GM12878 (cell line): ENCODE data around the gene BLACAT1.

Source experiments
- CHD2 ChIP-seq: IDR thresholded peaks from 2 replicates; pipeline ENCODE4 v1.6.1; 2011; ENCODE audit warnings: low read depth, low read length, improper control_type of control experiment, borderline replicate concordance
- ETV6 ChIP-seq, 2 experiments: fragments of 450-650 bp in 1 of 2; IDR thresholded peaks in 1 of 2; conservative IDR thresholded peaks in 1 of 2; 2 replicates each; pipeline ENCODE4 v1.6.1; 2014; ENCODE audit warnings: antibody characterized with exemption in 1 of 2, borderline replicate concordance in 1 of 2, low read depth in 1 of 2, mild to moderate bottlenecking in 1 of 2, moderate library complexity in 1 of 2
- EZH2 ChIP-seq: IDR thresholded peaks from 2 replicates; pipeline ENCODE4 v1.6.1; 2012; ENCODE audit warnings: low read depth, mild to moderate bottlenecking, control low read depth, inconsistent platforms, low read length, borderline replicate concordance; ENCODE audit not compliant: control insufficient read depth
- GATAD2B ChIP-seq: fragments of 450-650 bp; conservative IDR thresholded peaks from 2 replicates; pipeline ENCODE4 v1.6.1; 2017; ENCODE audit warnings: low read depth, mild to moderate bottlenecking, moderate library complexity
- NR2C2 ChIP-seq: IDR thresholded peaks from 2 replicates; pipeline ENCODE4 v1.6.1; 2011; ENCODE audit warnings: borderline replicate concordance, low read depth; ENCODE audit not compliant: control insufficient read depth, insufficient read length
- POLR2A ChIP-seq: IDR thresholded peaks from 2 replicates; pipeline ENCODE4 v1.6.1; 2011; ENCODE audit warnings: low read depth, mild to moderate bottlenecking, low read length
- STAT3 ChIP-seq: IDR thresholded peaks from 2 replicates; pipeline ENCODE4 v1.6.1; 2011; ENCODE audit warnings: low read depth, low read length, improper control_type of control experiment
- TAF1 ChIP-seq: IDR thresholded peaks from 2 replicates; pipeline ENCODE4 v1.6.1; 2011; ENCODE audit warnings: mild to moderate bottlenecking, low read depth, low read length, borderline replicate concordance
- ZSCAN29 ChIP-seq: fragments of 450-650 bp; IDR thresholded peaks from 2 replicates; pipeline ENCODE4 v1.6.1; 2017; ENCODE audit warnings: mild to moderate bottlenecking, moderate library complexity
- TF ChIP-seq, protein P1 (sequence below), 3 experiments: IDR thresholded peaks in 2 of 3; conservative IDR thresholded peaks in 1 of 3; 2 replicates each; pipeline ENCODE4 v1.5.1; 2011; ENCODE audit warnings: low read depth in 3 of 3, low read length in 3 of 3, mild to moderate bottlenecking in 3 of 3, control low read depth in 2 of 3, moderate library complexity in 2 of 3, inconsistent platforms in 1 of 3, mixed read lengths in 1 of 3; ENCODE audit not compliant: control insufficient read depth in 2 of 3, insufficient read depth in 1 of 3; ENCODE audit errors: extremely low read depth in 1 of 3
- TF ChIP-seq, protein P2 (sequence below): fragments of 450-650 bp; IDR thresholded peaks from 2 replicates; pipeline ENCODE4 v1.6.1; 2017; ENCODE audit warnings: low read depth, mild to moderate bottlenecking, moderate library complexity

- TF ChIP-seq CHD2 (no peak), ETV6 (conservative IDR thresholded peaks at IDR 0.05 in 1 of 2, IDR thresholded peaks at IDR 0.05 in 1 of 2; ENCODE audit: borderline replicate concordance in 1 of 2, low read depth in 1 of 2) (no peak), POLR2A (no peak), ZSCAN29 (no peak), STAT3 (no peak), TAF1 (no peak), NR2C2 (no peak), GATAD2B (peak; percentile 48; the same call in 1 of the 2 replicates), EZH2 (no peak)
- TF ChIP-seq, protein P1, sequence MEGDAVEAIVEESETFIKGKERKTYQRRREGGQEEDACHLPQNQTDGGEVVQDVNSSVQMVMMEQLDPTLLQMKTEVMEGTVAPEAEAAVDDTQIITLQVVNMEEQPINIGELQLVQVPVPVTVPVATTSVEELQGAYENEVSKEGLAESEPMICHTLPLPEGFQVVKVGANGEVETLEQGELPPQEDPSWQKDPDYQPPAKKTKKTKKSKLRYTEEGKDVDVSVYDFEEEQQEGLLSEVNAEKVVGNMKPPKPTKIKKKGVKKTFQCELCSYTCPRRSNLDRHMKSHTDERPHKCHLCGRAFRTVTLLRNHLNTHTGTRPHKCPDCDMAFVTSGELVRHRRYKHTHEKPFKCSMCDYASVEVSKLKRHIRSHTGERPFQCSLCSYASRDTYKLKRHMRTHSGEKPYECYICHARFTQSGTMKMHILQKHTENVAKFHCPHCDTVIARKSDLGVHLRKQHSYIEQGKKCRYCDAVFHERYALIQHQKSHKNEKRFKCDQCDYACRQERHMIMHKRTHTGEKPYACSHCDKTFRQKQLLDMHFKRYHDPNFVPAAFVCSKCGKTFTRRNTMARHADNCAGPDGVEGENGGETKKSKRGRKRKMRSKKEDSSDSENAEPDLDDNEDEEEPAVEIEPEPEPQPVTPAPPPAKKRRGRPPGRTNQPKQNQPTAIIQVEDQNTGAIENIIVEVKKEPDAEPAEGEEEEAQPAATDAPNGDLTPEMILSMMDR (IDR thresholded peaks at IDR 0.05 in 2 of 3, conservative IDR thresholded peaks at IDR 0.05 in 1 of 3; ENCODE audit: control insufficient read depth in 2 of 3, extremely low read depth in 1 of 3, insufficient read depth in 1 of 3, low read depth in 3 of 3, low read length in 3 of 3) = no peak
- TF ChIP-seq, protein P2, sequence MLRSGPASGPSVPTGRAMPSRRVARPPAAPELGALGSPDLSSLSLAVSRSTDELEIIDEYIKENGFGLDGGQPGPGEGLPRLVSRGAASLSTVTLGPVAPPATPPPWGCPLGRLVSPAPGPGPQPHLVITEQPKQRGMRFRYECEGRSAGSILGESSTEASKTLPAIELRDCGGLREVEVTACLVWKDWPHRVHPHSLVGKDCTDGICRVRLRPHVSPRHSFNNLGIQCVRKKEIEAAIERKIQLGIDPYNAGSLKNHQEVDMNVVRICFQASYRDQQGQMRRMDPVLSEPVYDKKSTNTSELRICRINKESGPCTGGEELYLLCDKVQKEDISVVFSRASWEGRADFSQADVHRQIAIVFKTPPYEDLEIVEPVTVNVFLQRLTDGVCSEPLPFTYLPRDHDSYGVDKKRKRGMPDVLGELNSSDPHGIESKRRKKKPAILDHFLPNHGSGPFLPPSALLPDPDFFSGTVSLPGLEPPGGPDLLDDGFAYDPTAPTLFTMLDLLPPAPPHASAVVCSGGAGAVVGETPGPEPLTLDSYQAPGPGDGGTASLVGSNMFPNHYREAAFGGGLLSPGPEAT = no peak
These were observed 6.5 kb downstream of the BLACAT1 start for GRCh38 chr1:205449254-205449749.
